Left colon (tissue), 2 donors: ENCODE measurements around the gene RBM23. TPM values are rescaled to one million over a fixed set of nuclear protein-coding genes. Genes with fewer than 3 reads are reported as not detected.
A peak's percentile ranks its signal among the peaks of the same experiment; 100 is the strongest.

Source experiments
- ATAC-seq: fragments of 200-7000 bp; cut with Tn5 transposase; one replicate; pipeline ENCODE4 v1.9.1; 2020; ENCODE audit warnings: mild to moderate bottlenecking, moderate library complexity
- DNase-seq, 2 donors: peaks; one replicate each; pipeline ENCODE4 v3.0.0-alpha.2; 2020
- intact Hi-C, 2 donors: fragments of 100-400 bp; cut with DNase I in 1 of 2; cut with micrococcal nuclease in 1 of 2; formaldehyde crosslinking; loops; one replicate each; pipeline versions ENCODE4 v1.11.2 to v1.14.0; 2022; cut with DNase I, micrococcal nuclease
- total RNA-seq, 2 donors: library from RNA; stranded (reverse); fragmentation: NEBNext Ultra II Directional; extraction: Animal tissue kit (Norgen Biotek cat#: 25700); gene quantifications; one replicate each; pipeline ENCODE4 v1.2.1, GENCODE V29; 2021
- donor health status: DM: no; HTN: no; CAD: no.
- donor health status: DM: yes; HTN: yes; CAD: no.

The RBM23 gene
- total RNA-seq, 2 donors from 2014 or later = 60.4 to 81.9 TPM

GRCh38 chr14:22890416-22890815, 28.5 kb downstream of the RBM23 start:
- DNase-seq (no peak), ATAC-seq (no peak)
- intact Hi-C loops = no loop called here

DNA sequence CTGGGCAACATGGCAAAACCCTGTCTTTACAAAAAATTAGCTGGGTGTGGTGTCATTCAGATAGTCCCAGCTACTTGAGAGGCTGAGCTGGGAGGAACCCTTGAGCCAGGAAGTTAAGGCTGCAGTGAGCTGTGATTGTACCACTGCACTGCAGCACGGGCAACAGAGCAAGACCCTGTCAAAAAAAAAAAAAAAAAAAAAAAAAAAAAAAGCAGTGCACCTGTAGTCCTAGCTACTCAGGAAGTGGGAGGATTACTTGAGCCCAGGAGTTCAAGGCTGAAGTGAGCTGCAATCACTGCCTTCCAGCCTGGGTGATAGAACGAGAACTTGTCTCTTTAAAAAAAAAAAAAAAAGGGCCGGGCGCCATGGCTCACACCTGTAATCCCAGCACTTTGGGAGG, 30.3 kb downstream of the RBM23 start:
- DNase-seq (no peak), ATAC-seq (no peak)

DNA sequence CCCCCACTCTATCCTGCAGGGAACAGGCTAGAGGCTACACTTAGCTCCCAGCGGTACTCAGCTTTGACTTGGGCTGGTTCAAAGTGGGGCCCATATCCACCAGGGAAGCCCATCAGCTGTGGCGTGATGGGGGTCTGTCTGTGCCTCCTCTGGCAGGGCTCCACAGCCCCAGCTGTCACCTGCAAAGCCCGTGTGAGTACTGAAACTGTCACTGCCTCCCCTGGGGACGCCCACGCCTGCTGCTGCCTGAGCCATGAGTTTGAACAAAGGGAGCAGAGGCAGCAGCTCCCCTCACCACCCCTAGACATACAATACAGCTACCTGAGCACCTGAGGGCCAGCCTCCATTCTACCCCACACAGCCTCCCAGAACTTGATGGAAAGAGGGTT, 31.0 kb downstream of the RBM23 start:
- intact Hi-C loops = no loop called here
- no peak for ATAC-seq
- DNase-seq = peak in 1 of 2 donors; percentile 48

More for the DNA sequence above, 30.3 kb downstream of the RBM23 start:
- intact Hi-C loops = no loop called here

- intact Hi-C loops = no loop called here
- peak; percentile 64 to 79 for DNase-seq
- peak; percentile 78 for ATAC-seq
Measured at GRCh38 chr14:22887260-22887989, 31.5 kb downstream of the RBM23 start.

GRCh38 chr14:22886500-22887259, 32.3 kb downstream of the RBM23 start:
- intact Hi-C loops = no loop called here
- ATAC-seq (peak; percentile 76), DNase-seq (peak; percentile 77 to 82)

- intact Hi-C loops = no loop called here
- ATAC-seq = no peak
- no peak for DNase-seq
Measured at GRCh38 chr14:22885975-22886374, 33.0 kb downstream of the RBM23 start.

DNA sequence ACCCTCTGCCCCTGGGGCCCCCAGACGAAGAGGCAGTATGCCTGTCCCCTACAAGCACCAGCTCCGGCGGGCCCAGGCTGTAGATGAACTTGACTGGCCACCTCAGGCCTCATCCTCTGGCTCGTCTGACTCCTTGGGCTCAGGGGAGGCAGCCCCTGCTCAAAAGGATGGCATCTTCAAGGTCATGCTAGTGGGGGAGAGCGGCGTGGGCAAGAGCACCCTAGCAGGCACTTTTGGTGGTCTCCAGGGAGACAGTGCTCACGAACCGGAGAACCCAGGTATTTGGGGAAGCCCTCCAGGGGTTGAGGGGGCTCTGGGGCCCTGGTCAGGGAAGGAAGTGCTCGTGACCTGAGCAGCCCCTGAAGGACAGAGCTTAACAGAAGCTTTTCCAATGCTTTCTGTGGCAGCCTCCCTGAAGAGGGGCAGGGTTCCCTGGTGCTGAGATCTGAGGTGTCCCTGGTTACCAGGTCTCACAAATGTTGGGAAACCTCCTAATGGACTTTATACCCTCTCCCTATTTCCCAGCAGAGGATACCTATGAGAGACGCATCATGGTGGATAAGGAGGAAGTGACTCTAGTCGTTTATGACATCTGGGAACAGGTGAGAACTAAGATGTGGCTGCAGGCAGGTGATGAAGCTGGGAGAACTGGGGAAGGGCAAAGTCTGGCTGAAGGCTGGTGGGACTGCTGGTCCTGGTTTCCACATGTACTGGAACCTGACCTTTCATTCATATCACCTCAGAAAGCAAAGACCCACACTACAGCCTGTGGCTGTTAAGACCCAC, 34.0 kb downstream of the RBM23 start:
- ATAC-seq = peak; percentile 24
- DNase-seq = no peak
- intact Hi-C loops = no loop called here

GRCh38 chr14:22884076-22884737, 34.7 kb downstream of the RBM23 start:
- no peak for ATAC-seq
- intact Hi-C loops = no loop called here
- no peak for DNase-seq

DNA sequence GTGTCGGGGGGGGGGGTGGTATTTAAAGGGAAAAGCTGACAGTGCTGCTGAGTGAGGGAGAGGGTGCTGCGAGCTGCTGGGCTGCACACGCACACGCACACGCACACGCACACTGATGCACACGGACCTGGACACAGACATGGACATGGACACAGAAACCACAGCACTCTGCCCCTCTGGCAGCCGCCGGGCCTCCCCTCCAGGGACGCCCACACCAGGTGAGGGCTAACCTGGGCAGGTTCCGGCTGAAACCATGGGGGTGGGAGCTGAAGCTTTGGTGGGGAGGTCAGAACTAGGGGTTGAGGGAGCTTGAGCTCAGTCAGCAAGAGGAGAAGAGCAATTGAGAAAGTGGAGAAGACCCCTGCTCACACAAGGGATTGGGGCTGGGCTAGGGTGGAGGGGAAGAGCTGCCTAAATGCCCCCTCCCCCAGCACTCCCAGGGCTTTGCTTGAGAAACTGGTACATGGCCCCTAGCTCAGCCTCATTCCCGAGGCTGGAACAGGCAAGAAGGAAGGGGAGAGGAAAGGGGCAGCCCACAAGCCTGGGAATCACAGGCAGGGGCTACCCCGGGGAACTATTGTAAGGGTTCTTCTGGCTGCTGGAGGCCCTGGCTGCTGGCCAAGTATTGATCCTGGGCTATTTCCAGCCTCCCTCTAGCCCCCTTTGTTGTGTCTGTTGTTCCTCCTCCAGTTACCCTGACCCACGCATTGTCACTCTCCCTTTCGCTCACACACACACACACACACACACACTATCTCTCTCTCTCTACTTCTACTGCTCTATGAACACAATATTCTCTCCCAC, 35.6 kb downstream of the RBM23 start, which contains the start of gene REM2:
Gene REM2, plus strand, starts transcription at position 50 of the 804 bp plus-strand sequence. Its CDS starts 66 bp downstream, at position 116.
- no peak for DNase-seq
- intact Hi-C loops = no loop called here
- ATAC-seq = no peak

DNA sequence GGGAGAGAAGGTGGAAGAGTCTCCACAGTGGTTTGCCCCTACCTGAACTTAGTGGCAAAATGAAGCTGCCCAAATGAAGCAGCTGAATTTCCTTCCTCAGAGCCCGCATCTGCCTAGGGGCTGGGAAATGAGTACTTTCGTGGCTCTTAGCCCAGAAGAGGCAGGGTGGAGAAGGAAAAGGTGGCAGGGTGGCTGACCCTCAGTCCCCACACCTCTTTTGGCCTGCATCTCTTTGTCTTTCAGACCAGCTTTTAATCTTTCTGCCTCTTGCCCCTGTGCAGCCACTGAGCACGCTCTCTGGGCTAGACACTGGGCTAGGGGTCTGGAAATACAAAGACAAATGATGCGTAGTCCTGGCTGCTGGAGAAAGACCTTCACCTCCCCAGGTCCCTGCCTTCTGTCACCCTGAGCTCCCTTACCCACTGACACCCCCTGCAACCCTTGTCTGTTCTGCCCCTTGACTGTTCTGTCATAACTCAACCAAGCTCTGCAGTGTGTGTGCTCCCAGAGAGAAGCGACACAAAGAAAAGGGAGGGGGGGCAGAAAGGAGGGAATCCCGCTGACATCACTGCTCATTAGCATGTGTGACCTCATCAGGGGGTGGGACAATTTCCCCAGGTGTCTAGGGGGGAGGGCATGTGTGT, 36.3 kb downstream of the RBM23 start:
- DNase-seq = peak; percentile 42 to 59
- intact Hi-C loops = no loop called here
- peak; percentile 16 for ATAC-seq

- intact Hi-C loops = no loop called here
- ATAC-seq = no peak
Measured at GRCh38 chr14:22882064-22882463, 36.9 kb downstream of the RBM23 start.

DNA sequence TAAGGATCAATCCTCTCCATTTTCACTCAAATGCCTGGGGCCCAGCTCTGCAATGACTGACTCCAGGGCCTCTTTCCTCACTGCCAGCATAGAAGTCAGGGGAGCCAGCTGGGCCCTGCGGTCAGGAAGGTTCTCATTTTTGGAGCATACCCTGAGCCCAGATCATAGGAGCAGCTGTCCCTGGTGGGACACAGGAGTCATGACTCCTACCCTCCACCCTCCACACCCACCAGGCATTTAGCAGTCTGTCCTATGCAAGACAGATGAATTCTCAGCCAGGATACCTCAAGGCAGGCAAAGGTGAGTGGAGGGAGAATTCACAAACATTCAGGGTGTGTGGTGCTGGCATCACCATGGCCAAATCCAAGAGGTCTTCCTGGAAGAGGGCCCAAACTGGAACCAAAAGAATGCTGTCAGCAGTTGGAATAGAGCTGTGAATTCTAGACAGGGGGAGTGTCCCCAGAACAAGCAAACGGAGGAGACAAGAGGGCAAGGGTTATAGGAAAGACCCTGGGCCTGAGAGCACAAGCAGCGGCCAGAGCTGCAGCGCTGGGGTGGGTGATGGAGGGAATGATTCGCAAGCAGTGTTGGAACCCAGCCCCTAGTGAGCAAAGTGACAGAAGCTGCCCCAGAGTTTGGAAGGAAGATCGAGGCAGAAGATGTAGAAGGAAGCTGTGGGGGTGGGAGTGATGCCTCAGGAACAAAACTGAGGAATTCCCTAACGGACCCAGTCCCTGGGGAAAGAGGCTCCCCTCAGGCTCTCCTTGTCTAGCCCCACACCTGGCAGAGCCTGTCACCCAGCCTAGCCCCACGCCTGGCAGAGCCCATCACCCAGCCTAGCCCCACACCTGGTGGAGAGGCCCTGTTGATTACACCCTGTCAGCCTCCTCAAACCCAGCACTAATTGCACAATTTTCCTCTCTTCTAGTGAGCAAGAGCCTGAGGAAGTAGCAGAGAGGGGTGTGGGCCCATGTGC, 40.4 kb downstream of the RBM23 start:
- DNase-seq = no peak
- intact Hi-C loops = no loop called here
- no peak for ATAC-seq

More at GRCh38 chr14:22882064-22882463, 36.9 kb downstream of the RBM23 start:
- DNase-seq = no peak

DNA sequence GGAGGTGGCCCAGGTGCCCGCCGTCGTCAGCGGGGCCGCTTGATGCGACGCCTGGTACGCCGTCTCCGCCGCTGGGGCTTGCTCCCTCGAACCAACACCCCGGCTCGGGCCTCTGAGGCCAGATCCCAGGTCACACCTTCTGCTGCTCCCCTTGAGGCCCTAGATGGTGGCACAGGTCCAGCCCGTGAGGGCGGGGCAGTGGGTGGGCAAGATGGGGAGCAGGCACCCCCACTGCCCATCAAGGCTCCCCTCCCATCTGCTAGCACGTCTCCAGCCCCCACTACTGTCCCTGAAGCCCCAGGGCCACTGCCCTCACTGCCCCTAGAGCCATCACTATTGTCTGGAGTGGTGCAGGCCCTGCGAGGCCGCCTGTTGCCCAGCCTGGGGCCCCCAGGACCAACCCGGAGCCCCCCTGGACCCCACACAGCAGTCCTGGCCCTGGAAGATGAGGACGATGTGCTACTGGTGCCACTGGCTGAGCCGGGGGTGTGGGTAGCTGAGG, 41.9 kb downstream of the RBM23 start:
- no peak for ATAC-seq
- intact Hi-C loops = no loop called here
- no peak for DNase-seq

GRCh38 chr14:22875748-22876319, 43.1 kb downstream of the RBM23 start:
- DNase-seq (no peak), ATAC-seq (no peak)
- intact Hi-C loops = no loop called here

DNA sequence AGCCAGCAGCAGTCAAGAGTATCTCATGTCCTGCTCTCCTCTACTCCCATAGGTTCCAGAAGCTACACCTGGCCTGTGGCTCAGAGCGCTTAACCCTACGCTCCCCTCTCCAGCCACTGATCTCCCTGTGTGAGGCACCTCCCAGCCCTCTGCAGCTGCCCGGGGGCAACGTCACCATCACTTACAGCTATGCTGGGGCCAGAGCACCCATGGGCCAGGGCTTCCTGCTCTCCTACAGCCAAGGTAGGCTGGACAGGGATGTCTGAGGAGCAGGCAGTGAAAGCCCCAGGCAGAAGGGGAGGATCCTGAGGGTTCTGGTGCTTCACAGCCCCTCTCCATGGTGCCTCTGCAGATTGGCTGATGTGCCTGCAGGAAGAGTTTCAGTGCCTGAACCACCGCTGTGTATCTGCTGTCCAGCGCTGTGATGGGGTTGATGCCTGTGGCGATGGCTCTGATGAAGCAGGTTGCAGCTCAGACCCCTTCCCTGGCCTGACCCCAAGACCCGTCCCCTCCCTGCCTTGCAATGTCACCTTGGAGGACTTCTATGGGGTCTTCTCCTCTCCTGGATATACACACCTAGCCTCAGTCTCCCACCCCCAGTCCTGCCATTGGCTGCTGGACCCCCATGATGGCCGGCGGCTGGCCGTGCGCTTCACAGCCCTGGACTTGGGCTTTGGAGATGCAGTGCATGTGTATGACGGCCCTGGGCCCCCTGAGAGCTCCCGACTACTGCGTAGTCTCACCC, 43.8 kb downstream of the RBM23 start:
- intact Hi-C loops = no loop called here
- DNase-seq (no peak), ATAC-seq (no peak)
